Neural progenitor cell (in vitro differentiated cells): Measurements from ENCODE around the gene RER1. TPM values are rescaled to one million over a fixed set of nuclear protein-coding genes. Genes with fewer than 3 reads are reported as not detected.

Source experiments
- DNase-seq: peaks from one replicate; pipeline ENCODE4 v3.0.0-alpha.2; 2016; ENCODE audit warnings: low spot score
- H2AFZ ChIP-seq: fragments of 200-600 bp; sonication (generic); replicated peaks from 2 replicates; pipeline ENCODE4 v1.6.1; 2016; ENCODE audit warnings: antibody characterized with exemption
- H3F3A ChIP-seq: fragments of 200-600 bp; sonication (generic); 2 replicates; pipeline ENCODE4 v1.6.1; 2016; ENCODE audit warnings: antibody characterized with exemption, low read depth
- H3K27ac ChIP-seq: fragments of 200-600 bp; sonication (generic); 2 replicates; pipeline ENCODE4 v1.5.1; 2016; ENCODE audit warnings: mild to moderate bottlenecking
- H3K27me3 ChIP-seq: fragments of 200-600 bp; sonication (generic); 2 replicates; pipeline ENCODE4 v1.6.1; 2016; ENCODE audit warnings: mild to moderate bottlenecking, moderate library complexity
- H3K36me3 ChIP-seq: fragments of 200-600 bp; sonication (generic); 2 replicates; pipeline ENCODE4 v1.5.1; 2016
- H3K4me1 ChIP-seq: fragments of 200-600 bp; sonication (generic); 2 replicates; pipeline ENCODE4 v1.6.1; 2016; ENCODE audit warnings: mixed run types
- H3K4me2 ChIP-seq: fragments of 200-600 bp; sonication (generic); 2 replicates; pipeline ENCODE4 v1.6.1; 2016
- H3K4me3 ChIP-seq: fragments of 200-600 bp; sonication (generic); 2 replicates; pipeline ENCODE4 v1.5.1; 2016
- H3K79me2 ChIP-seq: fragments of 200-600 bp; sonication (generic); 2 replicates; pipeline ENCODE4 v1.6.1; 2016; ENCODE audit warnings: low read depth
- H3K9ac ChIP-seq: fragments of 200-600 bp; sonication (generic); 2 replicates; pipeline ENCODE4 v1.6.1; 2016
- H3K9me3 ChIP-seq: fragments of 200-600 bp; sonication (generic); 2 replicates; pipeline ENCODE4 v1.5.1; 2016; ENCODE audit warnings: low read depth
- H4K20me1 ChIP-seq: fragments of 200-600 bp; sonication (generic); 2 replicates; pipeline ENCODE4 v1.6.1; 2016; ENCODE audit warnings: low read depth
- H3K27ac Mint-ChIP-seq: 3 replicates; pipeline ENCODE4 v1.8.0; 2021; ENCODE audit warnings: mixed read lengths
- H3K27me3 Mint-ChIP-seq: 2 replicates; pipeline ENCODE4 v1.8.0; 2022; ENCODE audit warnings: low read depth, mild to moderate bottlenecking, inconsistent platforms, moderate library complexity, mixed read lengths; ENCODE audit not compliant: insufficient read depth
- H3K36me3 Mint-ChIP-seq: 3 replicates; pipeline ENCODE4 v1.8.0; 2021; ENCODE audit warnings: mixed read lengths
- H3K4me1 Mint-ChIP-seq: 3 replicates; pipeline ENCODE4 v1.8.0; 2021; ENCODE audit warnings: mixed read lengths
- H3K4me3 Mint-ChIP-seq: 3 replicates; pipeline ENCODE4 v1.8.0; 2021; ENCODE audit warnings: mild to moderate bottlenecking, moderate library complexity, mixed read lengths
- H3K9me3 Mint-ChIP-seq: 3 replicates; pipeline ENCODE4 v1.8.0; 2020; ENCODE audit warnings: mixed read lengths
- EZH2 ChIP-seq: fragments of 200-600 bp; sonication (generic); IDR thresholded peaks from 2 replicates; pipeline ENCODE4 v1.6.1; 2017; ENCODE audit warnings: antibody characterized with exemption, mild to moderate bottlenecking, moderate library complexity
- EZH2phosphoT487 ChIP-seq: fragments of 200-600 bp; sonication (generic); IDR thresholded peaks from 2 replicates; pipeline ENCODE4 v1.6.1; 2017; ENCODE audit warnings: antibody characterized with exemption
- total RNA-seq: library from RNA; depleted of rRNA; stranded (reverse); fragments of >200 nt; gene quantifications from 2 replicates; pipeline ENCODE4 v1.2.3, GENCODE V29; 2015; ENCODE audit warnings: low replicate concordance
- TF ChIP-seq, protein P1 (sequence below): fragments of 200-600 bp; sonication (generic); IDR thresholded peaks from 2 replicates; pipeline ENCODE4 v1.5.1; 2017; ENCODE audit warnings: antibody characterized with exemption, mild to moderate bottlenecking

RER1 gene
- total RNA-seq, 1 donor from 2014 or later, result 39.1 TPM

DNA sequence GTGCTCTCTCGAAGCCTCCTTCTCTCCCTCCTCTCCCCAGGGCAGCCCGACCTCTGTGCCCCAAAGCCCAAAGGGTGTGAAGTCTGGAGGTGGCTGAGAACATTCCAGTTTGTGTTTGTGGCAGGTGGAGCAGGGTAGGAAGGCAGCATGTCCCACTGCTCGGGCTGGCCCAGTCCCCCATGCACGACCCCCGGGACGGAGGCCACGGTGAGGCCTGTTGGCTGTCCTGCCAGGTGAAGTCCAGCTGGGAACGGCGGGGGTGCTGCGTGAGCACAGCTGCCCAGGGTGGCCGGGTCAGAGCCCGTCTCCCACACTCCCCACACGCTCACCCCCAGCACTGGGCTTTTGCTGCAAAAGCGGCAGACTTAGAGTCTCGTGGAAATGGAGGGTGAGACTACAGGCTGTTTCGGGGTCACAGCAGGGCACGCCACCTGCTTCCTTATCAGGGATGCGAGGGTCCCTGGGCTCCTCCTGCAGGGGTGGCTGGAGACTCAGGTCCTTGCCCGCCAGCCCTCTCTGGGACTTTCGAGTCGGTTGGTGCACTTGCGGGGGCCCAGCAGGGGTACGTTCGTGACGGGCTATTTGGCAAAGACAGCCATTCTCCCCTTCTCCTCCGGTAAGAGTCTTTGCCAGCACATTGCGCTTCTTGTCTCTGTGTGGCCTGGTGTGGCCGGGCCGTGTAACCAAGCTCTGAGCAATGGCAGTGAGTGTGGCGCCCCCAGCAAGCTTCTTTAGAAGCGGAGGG, 40.6 kb upstream of the RER1 start:
- DNase-seq, result no peak

DNA sequence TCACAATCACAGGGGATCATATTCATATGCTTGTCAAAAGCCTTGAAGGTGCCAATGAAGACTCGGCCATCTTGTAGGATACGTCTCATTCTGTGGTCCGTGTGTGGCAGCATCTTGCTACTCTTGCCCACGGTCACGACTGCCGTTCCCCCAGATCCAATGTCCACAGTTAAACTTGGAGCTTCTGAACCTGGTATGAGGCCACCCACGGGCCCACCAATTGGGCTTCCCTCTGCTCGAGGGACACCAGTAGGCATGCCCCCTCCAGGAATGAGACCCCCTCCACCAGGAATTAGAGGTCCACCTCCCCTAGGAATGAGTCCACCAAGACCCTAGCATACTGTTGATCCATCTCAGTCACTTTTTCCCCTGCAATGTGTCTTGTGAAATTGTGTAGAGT, 39.9 kb upstream of the RER1 start:
- H3K27ac Mint-ChIP-seq, result no peak overlapping the region
- H3K27me3 ChIP-seq, result no peaks in the 10 kb centered on the region

More for the DNA sequence above, 40.6 kb upstream of the RER1 start:
- H3K4me1 Mint-ChIP-seq, result peaks cover 36% of the 10 kb centered on the region
- Histone ChIP-seq H3K4me2 (peak overlapping the region; percentile 62), H2AFZ (no peak overlapping the region), H3K36me3 (no peaks in the 10 kb centered on the region), H3K9me3 (no peaks in the 10 kb centered on the region), H3K79me2 (no peaks in the 10 kb centered on the region), H3K27ac (no peak overlapping the region), H3K27me3 (no peaks in the 10 kb centered on the region), H3K4me1 (peaks cover 40% of the 10 kb centered on the region), H3K4me3 (no peak overlapping the region), H3F3A (peaks cover 14% of the 10 kb centered on the region), H4K20me1 (no peaks in the 10 kb centered on the region), H3K9ac (no peak overlapping the region)
- no peaks in the 10 kb centered on the region for H3K9me3 Mint-ChIP-seq
- peaks cover 6% of the 10 kb centered on the region for H3K27me3 Mint-ChIP-seq
- H3K36me3 Mint-ChIP-seq, result no peaks in the 10 kb centered on the region
- no peak overlapping the region for H3K27ac Mint-ChIP-seq
- TF ChIP-seq EZH2phosphoT487 (no peak), EZH2 (no peak)
- TF ChIP-seq, protein P1, sequence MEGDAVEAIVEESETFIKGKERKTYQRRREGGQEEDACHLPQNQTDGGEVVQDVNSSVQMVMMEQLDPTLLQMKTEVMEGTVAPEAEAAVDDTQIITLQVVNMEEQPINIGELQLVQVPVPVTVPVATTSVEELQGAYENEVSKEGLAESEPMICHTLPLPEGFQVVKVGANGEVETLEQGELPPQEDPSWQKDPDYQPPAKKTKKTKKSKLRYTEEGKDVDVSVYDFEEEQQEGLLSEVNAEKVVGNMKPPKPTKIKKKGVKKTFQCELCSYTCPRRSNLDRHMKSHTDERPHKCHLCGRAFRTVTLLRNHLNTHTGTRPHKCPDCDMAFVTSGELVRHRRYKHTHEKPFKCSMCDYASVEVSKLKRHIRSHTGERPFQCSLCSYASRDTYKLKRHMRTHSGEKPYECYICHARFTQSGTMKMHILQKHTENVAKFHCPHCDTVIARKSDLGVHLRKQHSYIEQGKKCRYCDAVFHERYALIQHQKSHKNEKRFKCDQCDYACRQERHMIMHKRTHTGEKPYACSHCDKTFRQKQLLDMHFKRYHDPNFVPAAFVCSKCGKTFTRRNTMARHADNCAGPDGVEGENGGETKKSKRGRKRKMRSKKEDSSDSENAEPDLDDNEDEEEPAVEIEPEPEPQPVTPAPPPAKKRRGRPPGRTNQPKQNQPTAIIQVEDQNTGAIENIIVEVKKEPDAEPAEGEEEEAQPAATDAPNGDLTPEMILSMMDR, result no peak
- no peak overlapping the region for H3K4me3 Mint-ChIP-seq

GRCh38 chr1:2352341-2352896, 39.2 kb upstream of the RER1 start:
- Mint-ChIP-seq H3K4me1 (peaks cover 40% of the 10 kb centered on the region), H3K4me3 (no peak overlapping the region), H3K27ac (peak overlapping the region; percentile 57), H3K27me3 (peaks cover 6% of the 10 kb centered on the region), H3K36me3 (no peaks in the 10 kb centered on the region), H3K9me3 (no peaks in the 10 kb centered on the region)
- Histone ChIP-seq H3K4me3 (no peak overlapping the region), H3K9me3 (no peaks in the 10 kb centered on the region), H3K27me3 (no peaks in the 10 kb centered on the region), H3K36me3 (no peaks in the 10 kb centered on the region), H3K9ac (no peak overlapping the region), H3F3A (peaks cover 14% of the 10 kb centered on the region), H4K20me1 (no peaks in the 10 kb centered on the region), H3K27ac (no peak overlapping the region), H2AFZ (no peak overlapping the region), H3K4me2 (no peak overlapping the region), H3K79me2 (no peaks in the 10 kb centered on the region), H3K4me1 (peaks cover 40% of the 10 kb centered on the region)
- TF ChIP-seq EZH2phosphoT487 (no peak), EZH2 (no peak)
- TF ChIP-seq, protein P1, result no peak
- no peak for DNase-seq

More for the DNA sequence above, 39.9 kb upstream of the RER1 start:
- H3K4me1 ChIP-seq, result peaks cover 40% of the 10 kb centered on the region
- no peak overlapping the region for H3K4me3 ChIP-seq
- H3K9ac ChIP-seq, result no peak overlapping the region
- Mint-ChIP-seq H3K36me3 (no peaks in the 10 kb centered on the region), H3K27me3 (peaks cover 6% of the 10 kb centered on the region), H3K4me3 (no peak overlapping the region), H3K9me3 (no peaks in the 10 kb centered on the region), H3K4me1 (peaks cover 39% of the 10 kb centered on the region)
- H2AFZ ChIP-seq, result no peak overlapping the region
- H3K79me2 ChIP-seq, result no peaks in the 10 kb centered on the region
- H3K4me2 ChIP-seq, result no peak overlapping the region
- DNase-seq, result no peak
- no peaks in the 10 kb centered on the region for H3K36me3 ChIP-seq
- TF ChIP-seq EZH2phosphoT487, result no peak
- TF ChIP-seq EZH2, result no peak
- TF ChIP-seq, protein P1, result no peak
- H3K9me3 ChIP-seq, result no peaks in the 10 kb centered on the region
- H3K27ac ChIP-seq, result no peak overlapping the region
- no peaks in the 10 kb centered on the region for H4K20me1 ChIP-seq
- peaks cover 14% of the 10 kb centered on the region for H3F3A ChIP-seq
